T-helper 2 cell (primary cell): ENCODE measurements around the gene SNX4.

Source experiments
- DNase-seq, 5 experiments: peaks; one replicate each; pipeline versions ENCODE4 v3.0.0 to v3.0.0-alpha.2; 2012 to 2022

SNX4 gene

GRCh38 chr3:125401402-125401801, 118.6 kb downstream of the SNX4 start:
- DNase-seq: no peak

DNA sequence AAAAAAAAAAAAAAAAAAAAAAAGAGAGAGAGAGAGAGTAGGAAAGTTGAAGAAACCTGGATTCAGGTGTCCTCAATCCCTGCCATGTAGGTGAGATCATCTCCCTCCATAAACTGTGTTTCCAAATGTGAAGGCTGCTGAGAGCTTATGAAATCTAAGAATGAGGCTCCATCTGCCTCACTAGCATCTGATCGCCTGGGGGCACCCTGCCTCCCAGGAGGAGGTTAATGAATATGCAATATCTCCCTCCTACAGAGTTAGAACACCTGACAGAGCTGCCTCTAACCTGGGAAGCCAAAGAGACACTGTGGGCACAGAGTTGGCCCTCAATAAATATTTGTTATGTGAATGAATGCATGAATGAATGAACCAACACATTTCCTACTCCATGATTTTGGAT, 121.0 kb downstream of the SNX4 start:
- DNase-seq: no peak
